Activated T-cell treated with anti-CD3 and anti-CD28 coated beads, Interleukin-2, amount 50 U/mL, for 72 hours (primary cell): ENCODE measurements around the gene CENPM. TPM values are rescaled to one million over a fixed set of nuclear protein-coding genes. Genes with fewer than 3 reads are reported as not detected.
A peak's percentile ranks its signal among the peaks of the same experiment; 100 is the strongest.
"Not testable (repeated sequence)": the region's sequence is repeated elsewhere in the genome, so short reads cannot be mapped to it uniquely, and the experiment has no call there.

Source experiments
- ATAC-seq, 2 donors: fragments of 150-1000 bp; cut with Tn5 transposase; replicated peaks in 1 of 2; 2 replicates each; pipeline ENCODE4 v1.10.0; 2021; ENCODE audit warnings: moderate library complexity in 2 of 2, mild to moderate bottlenecking in 1 of 2
- DNase-seq, 2 donors: peaks; one replicate each; pipeline ENCODE4 v3.0.0; 2021 to 2022; ENCODE audit warnings: mixed read lengths in 1 of 2
- H3K27ac Mint-ChIP-seq: one replicate; pipeline ENCODE4 v1.8.0; 2022; ENCODE audit warnings: mild to moderate bottlenecking, moderate library complexity, mixed read lengths
- H3K27me3 Mint-ChIP-seq: one replicate; pipeline ENCODE4 v1.8.0; 2022; ENCODE audit warnings: low read depth, mixed read lengths
- H3K36me3 Mint-ChIP-seq, 2 donors: one replicate each; pipeline ENCODE4 v1.8.0; 2022; ENCODE audit warnings: mixed read lengths in 2 of 2, mild to moderate bottlenecking in 1 of 2; ENCODE audit not compliant: insufficient read depth in 2 of 2
- H3K4me1 Mint-ChIP-seq: one replicate; pipeline ENCODE4 v1.8.0; 2022; ENCODE audit warnings: low read depth, mixed read lengths
- H3K4me3 Mint-ChIP-seq, 2 donors: one replicate each; pipeline ENCODE4 v1.8.0; 2022; ENCODE audit warnings: mild to moderate bottlenecking in 2 of 2, mixed read lengths in 2 of 2, moderate library complexity in 2 of 2
- H3K9me3 Mint-ChIP-seq, 2 donors: one replicate each; pipeline ENCODE4 v1.8.0; 2022; ENCODE audit warnings: mixed read lengths in 2 of 2
- total RNA-seq, 2 donors: library from RNA; stranded (reverse); gene quantifications; one replicate each; pipeline ENCODE4 v1.2.3, GENCODE V29; 2022

CENPM gene
- total RNA-seq, 2 donors from 2014 or later, result 66.1 to 74.5 TPM

GRCh38 chr22:41952713-41953112 is 5.8 kb upstream of the CENPM start:
- DNase-seq, result no peak
- Mint-ChIP-seq H3K9me3 (no peaks in the 10 kb centered on the region), H3K27ac (no peak overlapping the region), H3K27me3 (no peaks in the 10 kb centered on the region), H3K4me3 (no peak overlapping the region), H3K36me3 (no peaks in the 10 kb centered on the region), H3K4me1 (peaks cover 35% of the 10 kb centered on the region)
- ATAC-seq, result no peak

- DNase-seq (no peak), ATAC-seq (no peak)
- no peaks in the 10 kb centered on the region for H3K27me3 Mint-ChIP-seq
- H3K36me3 Mint-ChIP-seq, result no peaks in the 10 kb centered on the region
- H3K4me3 Mint-ChIP-seq, result no peak within 1 kb of the TSS
- H3K27ac Mint-ChIP-seq, result no peak within 1 kb of the TSS
- H3K9me3 Mint-ChIP-seq, result no peaks in the 10 kb centered on the region
- peaks cover 37% of the 10 kb centered on the region for H3K4me1 Mint-ChIP-seq
Observed at GRCh38 chr22:41951898-41952474, 5.0 kb upstream of the CENPM start, which contains the start of gene SMIM45. SMIM45 (plus strand) TSS chr22:41952150.

- Mint-ChIP-seq H3K4me1 (peaks cover 52% of the 10 kb centered on the region), H3K27ac (peak overlapping the region; percentile 30), H3K27me3 (no peaks in the 10 kb centered on the region), H3K4me3 (peak overlapping the region; percentile 94 to 97), H3K9me3 (no peaks in the 10 kb centered on the region), H3K36me3 (peaks cover 3 to 8% of the 10 kb centered on the region in 2 donors)
- ATAC-seq, result no peak
- DNase-seq, result no peak
Observed at GRCh38 chr22:41949297-41949965, 2.5 kb upstream of the CENPM start.

GRCh38 chr22:41948928-41949296 is 2.0 kb upstream of the CENPM start:
- not testable (repeated sequence) for H3K36me3 Mint-ChIP-seq, DNase-seq, H3K27me3 Mint-ChIP-seq, H3K9me3 Mint-ChIP-seq, ATAC-seq
- Mint-ChIP-seq H3K4me3 (peak overlapping the region; percentile 94 to 97), H3K27ac (peak overlapping the region; percentile 12), H3K4me1 (peaks cover 57% of the 10 kb centered on the region)

GRCh38 chr22:41948142-41948541 is 1.2 kb upstream of the CENPM start:
- Mint-ChIP-seq H3K27ac (no peak overlapping the region), H3K4me3 (peak overlapping the region; percentile 94 to 97), H3K4me1 (peaks cover 64% of the 10 kb centered on the region), H3K36me3 (peaks cover 5 to 12% of the 10 kb centered on the region in 2 donors), H3K27me3 (no peaks in the 10 kb centered on the region), H3K9me3 (no peaks in the 10 kb centered on the region)
- no peak for ATAC-seq
- DNase-seq, result no peak

DNA sequence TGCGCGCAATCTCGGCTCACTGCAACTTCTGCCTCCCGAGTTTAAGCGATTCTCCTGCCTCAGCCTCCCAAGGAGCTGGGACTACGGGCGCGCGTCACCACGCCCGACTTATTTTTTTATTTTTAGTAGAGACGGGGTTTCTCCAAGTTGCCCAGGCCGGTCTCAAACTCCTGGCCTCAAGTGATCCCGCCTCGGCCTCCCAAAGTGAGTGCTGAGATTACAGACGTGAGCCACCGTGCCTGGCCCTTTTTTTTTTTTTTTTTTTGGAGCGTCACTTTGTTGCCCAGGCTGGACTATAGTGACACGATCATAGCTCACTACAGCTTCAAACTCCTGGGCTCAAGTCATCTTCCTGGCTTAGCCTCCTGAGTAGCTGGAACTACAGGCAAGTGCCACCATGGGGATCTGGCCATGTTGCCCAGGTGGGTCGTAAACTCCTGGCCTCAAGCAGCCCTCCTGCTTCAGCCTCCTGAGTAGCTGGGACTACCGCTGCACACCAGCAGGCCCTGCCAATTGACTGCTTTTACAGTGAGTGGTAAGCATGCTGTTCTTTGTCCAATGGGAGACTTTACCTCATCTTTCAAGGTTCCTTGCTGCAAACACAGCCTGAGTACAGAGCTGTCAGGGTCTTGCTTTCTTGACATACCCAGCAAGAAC is 600 bp upstream of the CENPM start:
- no peaks in the 10 kb centered on the region for H3K27me3 Mint-ChIP-seq
- peaks cover 5 to 12% of the 10 kb centered on the region in 2 donors for H3K36me3 Mint-ChIP-seq
- H3K4me1 Mint-ChIP-seq, result peaks cover 70% of the 10 kb centered on the region
- peak overlapping the region; percentile 51 for H3K27ac Mint-ChIP-seq
- peak overlapping the region; percentile 94 to 97 for H3K4me3 Mint-ChIP-seq
- DNase-seq, result no peak
- no peak for ATAC-seq
- H3K9me3 Mint-ChIP-seq, result no peaks in the 10 kb centered on the region

GRCh38 chr22:41943661-41944209 is 3.2 kb downstream of the CENPM start:
- no peak for ATAC-seq

DNA sequence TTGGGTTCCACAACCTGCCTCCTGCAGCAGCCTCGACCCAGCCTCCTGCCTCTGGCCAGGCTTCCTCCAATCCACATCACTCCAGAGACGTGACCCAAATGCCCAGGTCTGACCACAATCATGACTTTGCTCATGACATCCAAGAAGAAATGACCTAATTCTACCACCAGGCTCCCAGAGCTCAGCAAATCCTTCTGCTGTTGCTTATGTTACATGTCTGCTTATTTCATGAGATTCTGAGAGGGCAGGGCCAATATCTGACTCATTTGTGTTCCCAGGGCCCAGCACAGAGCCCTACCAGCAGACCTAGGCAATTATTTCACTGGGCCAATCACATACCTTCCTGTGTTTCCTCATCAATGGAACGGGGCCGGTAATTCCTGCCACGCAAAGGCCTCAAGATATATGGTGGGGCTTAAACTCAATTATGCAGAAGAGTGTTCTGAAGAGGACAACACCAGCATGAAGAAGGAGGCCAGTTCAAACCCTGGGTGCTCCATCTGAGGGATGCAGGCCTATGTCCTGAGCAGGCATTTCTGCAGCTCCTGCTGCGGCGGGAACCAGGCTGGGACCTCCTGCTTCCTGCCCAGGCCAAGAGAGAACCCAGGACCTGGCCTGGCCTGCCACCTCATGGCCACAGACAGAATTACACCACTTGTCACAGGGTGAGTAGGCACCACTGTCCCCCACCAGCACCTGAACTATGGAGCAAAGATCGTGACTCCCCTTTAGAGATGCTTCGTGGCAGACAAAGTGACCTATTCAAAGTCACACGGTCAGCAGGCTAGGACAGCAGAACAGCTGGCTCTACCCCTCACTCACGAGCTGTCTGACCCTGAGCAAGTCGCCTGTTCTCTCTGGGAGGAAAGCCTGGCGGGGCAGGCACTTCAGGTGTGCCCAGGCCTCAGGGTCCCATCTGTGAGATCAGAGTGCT is 5.9 kb downstream of the CENPM start:
- Mint-ChIP-seq H3K4me3 (peak overlapping the region; percentile 74 to 89), H3K4me1 (peaks cover 72% of the 10 kb centered on the region), H3K27ac (peak overlapping the region; percentile 100)

More at GRCh38 chr22:41943661-41944209, 3.2 kb downstream of the CENPM start:
- peak in 1 of 2 donors; percentile 33 for DNase-seq
- Mint-ChIP-seq H3K4me1 (peaks cover 86% of the 10 kb centered on the region), H3K27me3 (no peaks in the 10 kb centered on the region), H3K4me3 (peak overlapping the region; percentile 68 to 76), H3K9me3 (no peaks in the 10 kb centered on the region), H3K36me3 (peaks cover 9 to 32% of the 10 kb centered on the region in 2 donors), H3K27ac (peak overlapping the region; percentile 73)

DNA sequence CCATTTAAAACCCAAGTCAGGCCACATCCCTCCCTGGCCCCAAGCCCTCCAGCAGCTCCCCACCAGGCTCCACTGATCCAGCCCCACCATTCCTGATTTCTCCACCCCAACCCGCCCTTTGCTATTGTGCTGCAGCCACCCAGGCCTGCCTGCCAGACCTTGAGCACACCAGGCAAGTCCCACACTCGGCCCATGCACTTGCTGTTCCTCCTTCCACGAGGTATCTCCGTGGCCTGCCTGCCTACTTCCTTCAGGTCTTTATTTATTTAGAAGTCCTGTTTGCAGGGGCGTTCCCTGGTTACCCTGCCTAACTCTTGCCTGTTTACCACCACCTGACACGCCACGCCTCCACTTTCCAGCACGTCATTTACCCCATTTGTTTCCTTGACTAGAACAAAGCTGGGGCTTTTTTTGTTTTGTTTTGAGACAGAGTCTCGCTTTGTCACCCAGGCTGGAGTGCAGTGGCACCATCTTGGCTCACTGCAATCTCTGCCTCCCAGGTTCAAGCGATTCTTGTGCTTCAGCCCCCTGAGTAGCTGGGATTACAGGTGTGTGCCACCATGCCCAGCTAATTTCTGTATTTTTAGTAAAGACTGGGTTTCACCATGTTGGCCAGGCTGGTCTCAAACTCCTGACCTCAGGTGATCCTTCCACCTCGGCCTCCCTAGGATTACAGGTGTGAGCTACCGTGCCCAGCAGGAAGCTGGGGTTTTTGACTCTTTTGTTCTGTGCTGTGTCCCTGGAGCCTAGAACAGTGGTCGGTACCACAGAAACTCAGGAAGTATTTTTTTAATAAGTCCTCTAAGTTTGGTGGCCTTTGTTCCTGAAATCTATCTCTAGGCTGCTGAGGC is 6.7 kb downstream of the CENPM start:
- H3K9me3 Mint-ChIP-seq, result no peaks in the 10 kb centered on the region
- peaks cover 8 to 28% of the 10 kb centered on the region in 2 donors for H3K36me3 Mint-ChIP-seq
- peak overlapping the region; percentile 100 for H3K27ac Mint-ChIP-seq
- no peaks in the 10 kb centered on the region for H3K27me3 Mint-ChIP-seq
- DNase-seq (peak; percentile 94 to 96), ATAC-seq (peak; percentile 83 to 84)
- H3K4me3 Mint-ChIP-seq, result peak overlapping the region; percentile 74 to 89
- H3K4me1 Mint-ChIP-seq, result peaks cover 66% of the 10 kb centered on the region

More for the DNA sequence above, 5.9 kb downstream of the CENPM start:
- peak; percentile 65 to 71 for ATAC-seq
- Mint-ChIP-seq H3K27me3 (no peaks in the 10 kb centered on the region), H3K36me3 (peaks cover 11 to 33% of the 10 kb centered on the region in 2 donors), H3K9me3 (no peaks in the 10 kb centered on the region)
- peak; percentile 86 to 89 for DNase-seq

DNA sequence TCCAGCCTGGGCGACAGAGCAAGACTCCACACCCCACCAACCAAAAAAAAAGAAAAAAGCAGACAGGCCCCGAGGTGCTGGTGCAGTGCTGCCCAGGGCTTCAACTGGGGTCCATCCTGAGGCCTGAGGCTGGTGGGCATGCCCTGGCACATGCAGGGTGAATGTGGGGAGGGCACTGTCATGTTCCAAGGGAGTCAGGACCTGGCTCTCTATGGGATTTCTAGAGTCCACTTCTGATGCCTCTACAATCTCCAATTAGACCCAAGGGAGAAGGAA is 10.1 kb downstream of the CENPM start:
- no peak for ATAC-seq
- Mint-ChIP-seq H3K4me1 (peaks cover 36% of the 10 kb centered on the region), H3K27me3 (no peaks in the 10 kb centered on the region), H3K27ac (peak overlapping the region; percentile 63), H3K4me3 (no peak overlapping the region), H3K36me3 (peaks cover 6 to 22% of the 10 kb centered on the region in 2 donors), H3K9me3 (no peaks in the 10 kb centered on the region)
- no peak for DNase-seq

GRCh38 chr22:41935509-41935908 is 11.4 kb downstream of the CENPM start:
- Mint-ChIP-seq H3K4me1 (peaks cover 22% of the 10 kb centered on the region), H3K36me3 (peaks cover 3 to 11% of the 10 kb centered on the region in 2 donors), H3K27ac (peak overlapping the region; percentile 33), H3K9me3 (no peaks in the 10 kb centered on the region), H3K4me3 (no peak overlapping the region), H3K27me3 (no peaks in the 10 kb centered on the region)
- no peak for DNase-seq
- ATAC-seq, result no peak

- no peak overlapping the region for H3K27ac Mint-ChIP-seq
- DNase-seq (no peak), ATAC-seq (no peak)
- peaks cover 17% of the 10 kb centered on the region for H3K4me1 Mint-ChIP-seq
- peaks cover 3 to 11% of the 10 kb centered on the region in 2 donors for H3K36me3 Mint-ChIP-seq
- no peak overlapping the region for H3K4me3 Mint-ChIP-seq
- no peaks in the 10 kb centered on the region for H3K9me3 Mint-ChIP-seq
- H3K27me3 Mint-ChIP-seq, result no peaks in the 10 kb centered on the region
Observed at GRCh38 chr22:41935015-41935351, 12.0 kb downstream of the CENPM start.
